Epithelial cell of proximal tubule (primary cell): Measurements from ENCODE around the gene SND1. TPM values are rescaled to one million over a fixed set of nuclear protein-coding genes. Genes with fewer than 3 reads are reported as not detected.

ENCODE experiments used
- DNase-seq: peaks from one replicate; pipeline ENCODE4 v3.0.0-alpha.2; 2011; ENCODE audit warnings: low read depth
- H3K4me3 ChIP-seq: 2 replicates; pipeline ENCODE4 v1.5.1; 2011; ENCODE audit warnings: low read depth, mild to moderate bottlenecking, low read length
- CTCF ChIP-seq: conservative IDR thresholded peaks from 2 replicates; pipeline ENCODE4 v1.5.1; 2012; ENCODE audit warnings: low read depth, mild to moderate bottlenecking, low read length
- total RNA-seq: library from RNA; depleted of rRNA; stranded (reverse); fragments of >200 nt; gene quantifications from 2 replicates; pipeline ENCODE4 v1.2.3, GENCODE V29; 2015

The SND1 gene
- total RNA-seq, 1 donor from 2014 or later = 122 TPM

GRCh38 chr7:128052404-128052803 lies 400.4 kb downstream of the SND1 start:
- H3K4me3 ChIP-seq = no peak overlapping the region
- DNase-seq = no peak
- TF ChIP-seq CTCF = no peak

- TF ChIP-seq CTCF = no peak
- DNase-seq = no peak
- no peak overlapping the region for H3K4me3 ChIP-seq
Observed at GRCh38 chr7:128053023-128053422, 401.0 kb downstream of the SND1 start.

- no peak for DNase-seq
- H3K4me3 ChIP-seq = no peak overlapping the region
- no peak for TF ChIP-seq CTCF
Observed at GRCh38 chr7:128053991-128054390, 402.0 kb downstream of the SND1 start.

GRCh38 chr7:128054511-128054910 lies 402.5 kb downstream of the SND1 start:
- H3K4me3 ChIP-seq = no peak overlapping the region
- no peak for TF ChIP-seq CTCF
- no peak for DNase-seq

GRCh38 chr7:128055637-128056036 lies 403.6 kb downstream of the SND1 start:
- H3K4me3 ChIP-seq = no peak overlapping the region
- no peak for TF ChIP-seq CTCF
- DNase-seq = no peak

- no peak for TF ChIP-seq CTCF
- H3K4me3 ChIP-seq = no peak overlapping the region
- no peak for DNase-seq
Observed at GRCh38 chr7:128056901-128057300, 404.9 kb downstream of the SND1 start.

- H3K4me3 ChIP-seq = no peak overlapping the region
- no peak for TF ChIP-seq CTCF
- DNase-seq = no peak
Observed at GRCh38 chr7:128057909-128058308, 405.9 kb downstream of the SND1 start.
